HG03159 (cell line): ENCODE data around the gene VAV2.

Experiments used
- ATAC-seq: cut with Tn5 transposase; IDR thresholded peaks from one replicate; pipeline ENCODE4 v1.9.1; 2021; ENCODE audit warnings: mild to moderate bottlenecking, moderate library complexity; ENCODE audit not compliant: unreplicated experiment

The VAV2 gene

DNA sequence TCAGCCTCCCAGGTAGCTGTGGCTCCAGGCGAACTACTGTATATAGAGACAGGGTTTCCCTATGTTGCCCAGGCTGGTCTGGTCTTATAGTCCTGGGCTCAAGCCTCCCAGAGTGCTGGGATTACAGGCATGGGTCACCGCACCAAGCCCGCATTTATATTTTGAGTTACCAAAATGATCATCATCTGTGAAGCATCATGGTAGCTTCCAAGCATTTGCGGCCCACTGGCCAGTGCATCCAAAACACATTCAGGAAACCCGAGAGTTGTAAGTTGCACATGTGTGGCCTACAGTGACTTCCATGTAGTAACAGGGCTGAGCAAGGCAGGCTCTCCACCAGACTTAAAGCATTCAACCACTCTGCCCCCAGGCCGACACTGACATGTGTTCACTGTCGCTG is 35.4 kb upstream of the VAV2 start:
- ATAC-seq = no peak

DNA sequence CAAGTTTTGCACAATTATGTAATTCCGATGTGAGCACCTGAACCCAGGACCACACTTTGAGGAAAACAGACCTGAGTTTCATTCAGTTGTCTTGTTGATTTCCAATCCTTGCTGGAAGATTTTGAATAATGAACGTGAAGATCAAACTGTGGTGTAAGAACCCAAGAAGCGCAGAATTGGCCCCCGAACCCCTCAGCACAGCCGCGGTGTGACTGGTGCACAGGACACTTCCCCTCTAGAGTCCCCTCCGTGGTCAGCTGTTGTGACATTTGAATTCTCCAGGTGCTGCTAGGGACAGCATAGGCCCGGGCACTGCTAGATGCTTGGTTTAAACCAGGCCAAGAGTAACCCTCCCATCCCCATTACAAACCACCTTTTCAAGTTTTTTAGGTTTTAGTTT is 34.9 kb upstream of the VAV2 start:
- ATAC-seq = no peak

DNA sequence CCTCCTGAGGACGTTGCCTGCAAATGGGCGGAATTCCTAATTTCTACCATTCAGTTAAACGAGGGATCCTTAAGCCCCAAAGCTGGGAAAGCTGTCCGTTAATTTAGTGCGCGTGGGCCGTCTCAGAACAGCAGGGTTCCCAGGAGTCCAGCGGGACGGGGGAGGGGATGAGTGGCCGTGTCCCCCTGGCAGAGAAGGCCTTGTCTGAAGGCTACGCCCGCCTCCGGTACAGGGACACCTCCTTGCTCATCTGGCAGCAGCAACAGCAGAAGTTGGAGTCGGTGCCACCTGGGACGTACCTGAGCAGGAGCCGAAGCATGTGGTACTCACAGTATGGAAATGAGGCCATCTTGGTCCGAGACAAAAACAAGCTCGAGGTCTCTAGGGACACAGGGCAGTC is 34.5 kb upstream of the VAV2 start:
- ATAC-seq = no peak

DNA sequence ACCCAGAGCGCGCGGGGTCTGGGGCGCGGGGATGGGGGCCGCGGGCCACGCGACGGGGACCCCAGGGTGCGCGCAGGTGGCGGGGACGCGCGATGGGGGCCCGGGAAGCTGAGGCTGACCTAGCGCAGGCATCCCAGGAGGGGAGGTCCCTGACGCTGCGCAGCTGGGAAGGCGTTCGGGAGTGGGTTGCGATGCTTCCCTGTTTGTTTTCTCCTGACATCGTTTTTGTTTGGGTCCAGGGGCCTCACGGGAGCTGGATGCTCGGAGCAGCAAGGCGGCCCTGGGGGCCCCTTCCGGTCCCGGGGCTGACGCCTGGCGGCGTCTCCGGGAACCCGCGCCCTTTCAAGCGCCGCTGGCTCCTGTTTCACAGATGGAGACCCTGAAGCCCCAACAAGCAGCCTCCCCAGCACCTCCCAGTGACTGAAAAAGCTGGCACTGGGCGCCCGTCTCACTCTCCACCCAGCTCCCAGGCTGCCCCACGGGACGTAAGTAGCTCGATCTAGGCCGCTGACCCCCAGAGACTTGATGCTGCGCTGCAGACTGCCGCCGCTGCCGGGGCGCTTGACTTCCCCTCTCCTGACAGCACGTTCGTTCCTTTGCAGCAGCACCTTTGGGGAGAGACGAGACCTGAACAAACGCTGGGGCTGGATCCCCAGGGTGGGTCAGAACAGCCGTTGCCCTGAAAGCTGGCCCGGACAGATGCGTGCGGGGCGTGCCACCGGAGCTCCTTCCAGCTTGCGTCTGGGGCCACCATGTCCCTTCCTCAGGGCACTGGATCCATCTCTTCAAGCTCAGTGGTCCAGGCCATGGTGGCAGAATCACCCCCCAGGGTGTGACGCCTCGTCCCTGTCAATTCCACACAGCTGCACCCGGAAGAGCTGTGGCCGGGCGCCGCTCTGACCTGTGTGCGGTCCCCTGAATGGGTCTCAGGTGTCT is 33.8 kb upstream of the VAV2 start:
- peak; percentile 38 for ATAC-seq

DNA sequence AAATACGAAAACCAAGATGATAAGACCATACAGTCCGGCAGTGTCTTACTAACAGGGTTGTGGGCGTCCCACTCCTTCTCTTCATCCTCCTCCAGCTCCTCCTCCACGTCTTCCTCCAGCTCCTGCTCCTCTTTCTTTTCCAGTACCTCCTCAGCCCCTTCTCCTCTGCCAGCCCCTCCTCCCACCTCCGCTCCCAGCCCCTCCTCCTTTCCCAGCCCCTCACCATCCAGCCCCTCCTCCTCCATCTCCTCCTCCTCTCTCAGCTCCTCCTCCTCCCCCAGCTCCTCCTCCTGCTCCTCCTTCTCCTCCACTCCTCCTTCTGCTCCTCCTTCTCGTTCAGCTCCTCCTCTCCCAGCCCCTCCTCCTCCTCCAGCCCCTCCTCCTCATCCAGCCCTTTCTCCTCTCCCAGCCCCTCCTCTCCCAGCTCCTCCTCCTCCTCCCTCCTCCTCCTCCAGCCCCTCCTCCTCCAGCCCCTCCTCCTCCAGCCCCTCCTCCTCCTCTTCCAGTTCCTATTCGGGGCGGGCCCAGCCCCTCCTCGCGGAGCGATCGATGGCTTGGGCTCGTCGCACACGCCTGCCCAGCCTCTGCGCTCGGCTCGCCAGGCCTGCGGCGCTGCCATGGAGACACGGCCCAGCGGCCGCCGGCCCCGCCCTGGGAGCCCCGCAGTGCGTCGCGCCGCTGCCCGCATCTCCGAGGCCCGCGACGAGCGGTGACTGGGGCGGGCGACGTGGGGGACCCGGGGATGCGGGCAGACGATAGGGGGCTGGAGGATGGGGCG is 32.9 kb upstream of the VAV2 start, which contains the start of gene BRD3OS:
Gene BRD3OS (plus strand): TSS at position 654 of the 778 bp plus-strand sequence. CDS start 1,267 bp downstream, outside the sequence.
- peak; percentile 80 for ATAC-seq

DNA sequence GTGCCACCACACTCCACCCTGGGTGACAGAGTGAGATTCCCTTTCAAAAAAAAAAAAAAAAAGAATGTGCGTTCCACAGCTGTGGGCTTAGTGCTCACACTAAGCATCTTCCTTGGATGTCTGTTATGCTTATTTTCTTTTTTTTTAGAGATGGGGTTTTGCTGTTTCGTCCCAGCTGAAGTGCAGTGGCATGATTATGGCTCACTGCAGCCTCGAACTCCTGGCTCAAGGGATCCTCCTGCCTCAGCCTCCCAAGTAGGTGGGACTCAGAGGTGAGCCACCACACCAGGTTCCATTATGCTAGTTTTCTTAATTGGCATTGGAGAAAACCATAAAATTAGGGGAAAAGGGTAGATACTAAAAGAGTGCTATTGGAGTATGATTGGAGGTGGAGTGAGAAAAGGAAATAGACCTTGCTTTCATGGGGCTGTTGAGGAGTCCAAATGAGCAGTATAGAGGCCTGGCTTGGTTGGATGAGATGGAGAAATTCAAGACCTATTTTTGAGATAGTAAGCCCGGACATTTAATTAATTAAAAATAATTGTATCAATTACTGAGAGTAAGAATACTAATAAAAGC is 32.2 kb upstream of the VAV2 start:
- no peak for ATAC-seq

DNA sequence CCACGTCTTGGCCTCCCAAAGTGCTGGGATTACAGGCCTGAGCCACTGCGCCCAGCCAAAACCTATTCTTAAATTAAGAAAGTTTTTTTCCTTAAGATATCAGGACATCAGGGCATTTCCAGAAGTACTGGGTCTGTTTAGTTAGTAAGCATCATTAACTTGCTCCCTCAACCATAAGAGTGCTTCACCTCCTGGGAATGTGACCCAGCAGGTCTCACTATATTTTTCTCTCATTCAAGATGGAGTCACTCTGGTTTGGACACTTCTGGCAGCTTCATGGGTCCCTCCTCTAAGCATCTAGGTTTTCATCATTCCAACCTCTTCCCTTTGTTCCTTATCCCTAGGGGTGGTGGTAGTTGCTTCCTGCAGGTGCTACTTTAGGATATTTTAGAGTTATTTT is 22.8 kb upstream of the VAV2 start:
- ATAC-seq = no peak

DNA sequence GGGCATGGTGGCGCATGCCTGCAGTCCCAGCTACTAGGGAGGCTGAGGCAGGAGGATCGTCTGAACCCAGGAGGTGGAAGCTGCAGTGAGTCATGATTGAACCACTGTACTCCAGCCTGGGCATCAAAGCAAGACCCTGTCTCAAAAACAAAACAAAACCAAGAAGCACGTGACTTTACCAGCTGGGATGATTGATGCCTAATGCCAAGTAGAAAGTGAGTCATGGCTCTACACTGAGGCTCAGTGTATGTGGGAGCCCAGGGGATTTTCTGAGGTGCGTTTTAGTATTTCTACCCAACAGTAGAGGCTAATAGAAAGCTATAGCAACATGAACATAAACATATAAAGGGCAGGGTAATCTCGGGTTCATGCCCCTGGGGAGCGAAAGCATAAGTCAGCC is 19.3 kb upstream of the VAV2 start:
- ATAC-seq = no peak

DNA sequence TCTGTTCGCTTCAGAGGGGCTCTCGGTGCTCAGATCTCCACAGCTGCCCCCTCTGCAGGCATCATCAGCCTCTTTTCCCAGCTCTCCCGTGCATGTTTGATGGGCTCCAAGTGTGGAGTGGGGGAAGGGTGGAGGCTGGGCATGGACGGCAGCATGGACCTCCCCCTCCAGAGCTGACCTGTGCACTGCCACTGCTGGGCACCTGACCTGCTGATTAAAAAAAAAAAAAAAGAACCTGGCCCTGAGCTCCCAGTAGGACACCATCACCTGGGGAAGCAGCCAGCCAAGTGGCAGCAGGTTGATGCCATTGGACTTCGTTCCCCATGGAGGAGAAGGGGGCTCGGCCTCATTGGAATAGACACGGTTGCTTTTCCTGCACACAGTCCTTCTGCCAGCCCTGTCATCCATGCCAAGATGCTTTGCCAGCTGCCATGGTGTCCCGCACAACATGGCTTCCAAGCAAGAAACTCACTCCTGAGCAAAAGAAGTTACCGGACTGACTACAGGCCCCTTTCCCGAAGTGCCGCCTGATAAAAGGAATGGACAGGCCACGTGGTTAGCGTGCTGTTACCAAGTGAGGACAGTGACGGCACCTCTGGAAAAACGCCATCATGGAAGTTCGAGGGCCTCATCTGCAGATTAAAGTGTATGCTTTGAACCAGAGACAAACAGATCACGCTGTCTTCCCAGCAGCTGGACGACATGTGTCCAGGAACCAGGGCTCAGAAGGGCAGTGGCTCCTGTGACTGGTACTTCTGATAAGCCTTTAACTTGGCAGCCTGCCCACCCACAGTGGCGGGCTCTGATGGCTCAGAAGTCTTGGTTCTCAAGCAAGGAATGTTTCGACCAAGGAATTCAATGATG is 18.4 kb upstream of the VAV2 start:
- ATAC-seq = no peak

DNA sequence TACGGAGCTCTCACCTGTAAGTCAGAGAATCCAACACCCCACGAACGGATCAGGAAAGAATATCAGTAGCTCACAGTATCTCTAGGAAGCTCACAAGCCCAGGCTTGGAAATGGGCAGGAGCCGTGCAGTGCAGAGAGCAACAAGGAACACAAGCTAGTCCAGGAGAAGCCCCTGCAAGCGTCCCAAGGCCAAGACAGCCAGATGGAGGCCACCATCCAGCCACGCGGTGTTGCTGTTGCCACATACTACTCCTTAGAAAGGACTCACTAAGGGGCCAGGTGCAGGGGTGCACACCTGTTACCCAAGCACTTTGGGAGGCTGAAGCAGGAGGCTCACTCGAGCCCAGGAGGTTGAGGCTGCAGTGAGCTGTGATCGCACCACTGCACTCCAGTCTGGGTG is 15.4 kb upstream of the VAV2 start:
- ATAC-seq = no peak

DNA sequence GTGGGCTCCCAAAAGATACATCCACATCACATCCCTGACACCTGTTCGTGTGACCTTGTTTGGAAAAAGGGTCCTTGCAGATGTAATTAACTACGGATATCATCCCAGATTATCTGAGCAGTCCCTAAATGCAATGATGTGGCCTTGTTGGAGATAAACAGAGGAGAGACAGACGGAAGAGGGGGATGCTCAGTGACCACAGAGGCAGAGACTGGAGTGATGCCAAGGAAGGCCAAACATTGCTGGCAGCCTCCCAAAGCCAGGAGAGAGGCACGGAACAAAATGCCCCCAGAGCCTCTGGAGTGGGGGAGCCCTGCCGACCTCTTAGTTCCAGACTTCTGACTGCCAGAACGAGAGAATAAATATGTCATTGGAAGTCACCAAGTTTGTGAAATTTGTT is 15.0 kb upstream of the VAV2 start:
- no peak for ATAC-seq

DNA sequence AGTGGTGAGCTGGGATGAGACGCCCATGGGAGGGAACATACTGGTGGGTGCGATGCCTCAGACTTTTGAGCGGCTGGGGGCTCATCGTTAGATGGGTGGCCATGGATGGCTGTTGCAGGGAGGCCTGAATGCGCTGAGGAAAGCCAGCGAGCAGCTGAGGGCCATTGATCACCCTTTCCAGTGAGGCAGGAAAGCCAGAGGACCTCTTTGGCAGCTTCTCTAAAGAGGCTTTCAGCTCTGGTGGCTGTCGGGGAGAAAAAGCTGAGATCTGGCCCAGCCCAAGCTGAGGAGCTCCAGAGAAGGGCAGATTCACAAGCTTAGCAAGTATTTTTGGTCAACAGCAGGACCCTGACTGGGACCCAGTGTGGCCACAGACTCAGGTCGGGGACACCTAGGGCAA is 13.3 kb upstream of the VAV2 start:
- ATAC-seq = no peak

DNA sequence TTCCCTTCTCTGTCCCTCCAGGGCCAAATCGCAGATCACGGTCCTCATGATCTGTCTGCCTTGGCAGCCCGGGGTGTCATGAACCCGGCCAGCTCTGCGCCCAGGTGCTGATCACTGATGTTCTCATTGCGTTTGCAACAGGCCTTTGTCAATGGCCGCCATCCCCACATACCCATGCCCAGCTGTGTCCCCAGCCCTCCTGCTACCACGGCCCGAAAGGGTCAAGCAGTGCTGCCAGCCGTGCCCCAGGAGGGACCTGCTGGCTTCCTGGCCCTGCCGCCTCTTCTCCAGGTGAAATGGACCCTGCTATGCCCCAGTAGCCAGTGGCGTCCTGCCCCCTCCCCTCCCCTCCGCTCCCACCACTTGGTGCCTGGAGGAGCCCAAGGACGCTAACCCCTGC is 12.8 kb upstream of the VAV2 start:
- ATAC-seq = no peak

DNA sequence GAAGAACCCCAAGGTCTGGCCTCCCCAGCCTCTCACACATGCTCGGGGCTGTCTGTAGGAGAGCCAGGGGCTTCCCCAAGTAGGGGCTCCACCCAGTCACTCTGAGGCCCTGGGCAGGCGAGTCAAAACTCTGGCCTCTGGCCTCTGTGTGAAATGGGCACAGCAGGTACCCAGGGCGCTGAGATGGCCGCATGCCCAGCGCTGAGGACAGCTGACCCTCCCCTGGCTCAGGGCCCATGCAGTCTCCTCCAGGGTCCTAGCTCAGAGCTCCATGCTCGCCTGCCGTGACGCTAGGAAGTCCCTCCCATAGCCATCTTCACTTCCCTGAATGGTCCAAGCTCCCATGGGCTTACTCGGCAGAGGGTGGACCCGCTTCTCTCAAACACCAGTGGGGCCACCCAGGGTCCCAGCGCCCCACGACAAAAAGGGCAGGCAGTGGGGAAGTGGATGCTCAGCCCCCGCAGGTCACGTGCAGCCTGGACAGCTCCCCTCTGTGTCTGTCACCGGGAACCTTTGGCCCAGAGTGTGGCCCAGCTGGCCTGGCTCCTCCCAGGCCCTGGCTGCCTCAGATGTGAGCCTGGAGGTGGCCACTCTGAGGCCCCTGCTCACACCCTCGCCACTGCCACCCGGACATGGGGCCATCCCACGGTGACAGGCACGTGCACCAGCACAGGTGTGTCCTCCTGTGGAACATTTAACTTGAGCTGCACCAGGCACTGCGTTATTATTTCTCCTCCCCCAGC is 12.2 kb upstream of the VAV2 start:
- ATAC-seq = no peak

DNA sequence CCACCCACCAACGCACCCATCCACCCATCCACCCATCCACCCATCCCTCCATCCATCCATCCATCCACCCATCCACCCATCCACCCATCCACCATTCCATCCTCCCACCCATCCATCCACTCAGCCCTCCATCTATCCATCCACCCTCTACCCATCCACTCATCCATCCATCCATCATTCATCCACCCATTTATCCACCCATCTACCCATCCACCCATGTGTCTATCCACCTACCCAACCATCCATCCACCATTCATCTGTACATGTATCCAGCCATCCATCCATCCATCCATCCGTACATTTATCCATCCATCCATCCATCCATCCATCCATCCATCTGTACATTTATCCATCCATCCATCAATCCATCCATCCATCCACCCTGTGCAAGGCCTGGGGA is 11.1 kb upstream of the VAV2 start:
- ATAC-seq = no peak

DNA sequence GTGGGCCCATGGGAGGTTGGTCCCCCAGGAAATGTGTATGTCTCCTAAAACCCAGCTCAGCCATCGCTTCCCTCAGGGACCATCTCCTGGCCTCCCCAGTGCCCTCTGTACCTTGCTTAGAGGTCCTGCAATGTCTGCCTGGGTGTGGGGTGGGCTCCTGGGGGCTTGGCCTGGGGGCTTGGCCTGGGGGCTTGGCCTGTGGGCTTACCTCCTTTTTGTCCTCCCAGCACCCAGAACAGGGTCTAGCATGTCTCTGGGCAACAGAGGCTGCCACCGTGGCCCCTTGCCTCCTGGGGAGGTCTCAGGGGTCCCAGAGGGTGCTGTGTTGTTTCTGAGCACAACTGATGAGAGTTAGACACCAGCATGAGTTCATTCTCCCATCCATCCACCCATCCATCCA is 10.7 kb upstream of the VAV2 start:
- ATAC-seq = no peak

DNA sequence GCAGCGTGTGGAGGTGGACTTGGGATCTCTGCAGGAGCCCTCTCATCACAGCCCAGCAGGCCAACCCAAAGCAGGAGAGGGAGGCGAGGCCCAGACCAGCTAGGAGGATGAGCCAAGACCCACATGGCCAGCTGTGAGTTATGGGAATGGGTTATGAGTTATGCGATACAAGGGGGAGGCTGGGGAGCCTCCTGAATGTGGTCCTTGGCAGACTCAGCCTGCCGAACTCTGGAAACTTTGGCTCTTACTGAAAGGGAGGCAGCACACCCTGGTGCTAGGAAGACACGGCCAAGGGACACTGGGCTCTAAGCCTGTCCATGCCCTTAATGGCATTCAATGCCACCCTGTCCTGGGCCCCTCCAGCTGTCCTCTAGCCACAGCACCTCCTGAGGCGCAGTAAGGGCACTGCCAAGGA is 7.7 kb upstream of the VAV2 start:
- no peak for ATAC-seq

DNA sequence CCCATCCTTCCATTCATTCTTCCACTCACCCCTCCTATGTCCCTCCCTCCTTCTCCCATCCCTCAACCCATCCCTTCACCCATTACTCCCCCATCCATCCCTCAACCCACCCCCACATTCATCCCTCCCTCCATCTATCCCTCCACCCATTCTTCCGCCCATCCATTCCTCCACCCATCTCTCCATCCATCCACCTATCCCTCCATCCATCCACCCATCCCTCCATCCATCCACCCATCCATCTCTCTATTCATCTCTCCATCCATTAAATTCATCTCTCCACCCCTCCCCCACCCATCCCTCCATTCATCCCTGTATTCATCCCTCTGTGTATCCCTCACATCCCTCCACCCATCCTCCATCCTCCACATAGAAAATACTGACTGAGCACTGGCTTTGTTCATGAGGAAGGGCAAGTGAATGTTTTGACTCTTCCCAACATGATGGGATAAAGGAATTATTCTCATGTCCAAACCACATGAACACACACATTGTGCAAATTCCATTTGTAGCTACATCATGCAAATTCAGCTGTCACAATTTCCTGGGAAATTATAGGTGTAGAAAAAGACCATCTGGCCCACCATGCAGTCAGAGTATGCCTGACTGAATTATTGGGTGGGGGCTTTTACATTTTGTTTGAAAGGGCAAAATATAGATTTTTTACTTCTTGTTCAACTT is 6.9 kb upstream of the VAV2 start:
- ATAC-seq = no peak

DNA sequence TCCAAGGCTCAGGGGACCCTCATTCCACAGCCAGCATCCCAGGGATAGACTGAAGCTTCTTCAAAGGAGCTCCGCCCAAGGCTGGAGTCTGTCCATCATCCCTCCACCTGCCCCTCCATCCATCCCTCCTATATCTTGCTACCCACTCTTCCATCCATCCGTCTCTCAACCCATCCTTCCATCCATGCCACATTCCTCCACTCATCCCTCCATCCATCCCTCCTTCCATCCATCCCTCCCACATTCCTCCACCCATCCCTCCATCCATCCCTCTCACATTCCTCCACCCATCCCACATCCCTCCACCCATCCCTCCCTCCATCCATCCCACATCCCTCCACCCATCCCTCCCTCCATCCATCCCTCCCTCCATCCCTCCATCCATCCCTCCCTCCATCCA is 5.5 kb upstream of the VAV2 start:
- ATAC-seq = no peak
